Right lobe of liver (tissue), 4 donors: ENCODE results near the gene IZUMO4.

ENCODE experiments used
- POLR2A ChIP-seq: fragments of 450-650 bp; IDR thresholded peaks from one replicate; pipeline ENCODE4 v1.6.1; 2017; ENCODE audit warnings: antibody characterized with exemption, mild to moderate bottlenecking
- TF ChIP-seq, protein P1 (sequence below), 4 donors: fragments of 200-600 bp in 3 of 4; fragments of 450-650 bp in 1 of 4; IDR thresholded peaks; one replicate each; pipeline versions ENCODE4 v1.5.1 to v1.8.0; 2016 to 2022; ENCODE audit warnings: antibody characterized with exemption in 4 of 4, mild to moderate bottlenecking in 2 of 4
- donor health status: DM: no; HTN: no; CAD: no.
- donor health status: DM: no; HTN: no; CAD: no.
- donor health status: DM: no; HTN: yes; CAD: no.

DNA sequence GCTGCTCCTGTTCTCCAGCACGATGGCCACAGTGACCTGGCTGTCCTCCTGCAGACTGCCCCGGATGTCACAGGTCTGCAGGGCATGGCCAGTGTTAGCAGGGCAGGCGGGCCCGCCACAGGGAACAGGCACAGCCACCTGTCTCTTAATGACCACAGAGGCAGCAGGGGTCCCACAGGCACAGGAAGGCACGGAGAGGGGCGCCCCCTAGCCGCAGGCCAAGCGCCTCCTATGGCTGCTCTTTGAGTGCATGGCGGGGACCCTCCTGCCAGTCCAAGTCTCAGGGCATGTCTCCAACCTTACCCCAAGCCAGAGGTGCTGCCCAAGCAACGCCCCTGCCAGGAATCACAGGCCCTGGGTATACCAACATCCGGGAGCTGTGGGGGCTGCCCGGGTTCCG lies 14.1 kb downstream of the IZUMO4 start:
- no peak for TF ChIP-seq POLR2A
- TF ChIP-seq, protein P1, sequence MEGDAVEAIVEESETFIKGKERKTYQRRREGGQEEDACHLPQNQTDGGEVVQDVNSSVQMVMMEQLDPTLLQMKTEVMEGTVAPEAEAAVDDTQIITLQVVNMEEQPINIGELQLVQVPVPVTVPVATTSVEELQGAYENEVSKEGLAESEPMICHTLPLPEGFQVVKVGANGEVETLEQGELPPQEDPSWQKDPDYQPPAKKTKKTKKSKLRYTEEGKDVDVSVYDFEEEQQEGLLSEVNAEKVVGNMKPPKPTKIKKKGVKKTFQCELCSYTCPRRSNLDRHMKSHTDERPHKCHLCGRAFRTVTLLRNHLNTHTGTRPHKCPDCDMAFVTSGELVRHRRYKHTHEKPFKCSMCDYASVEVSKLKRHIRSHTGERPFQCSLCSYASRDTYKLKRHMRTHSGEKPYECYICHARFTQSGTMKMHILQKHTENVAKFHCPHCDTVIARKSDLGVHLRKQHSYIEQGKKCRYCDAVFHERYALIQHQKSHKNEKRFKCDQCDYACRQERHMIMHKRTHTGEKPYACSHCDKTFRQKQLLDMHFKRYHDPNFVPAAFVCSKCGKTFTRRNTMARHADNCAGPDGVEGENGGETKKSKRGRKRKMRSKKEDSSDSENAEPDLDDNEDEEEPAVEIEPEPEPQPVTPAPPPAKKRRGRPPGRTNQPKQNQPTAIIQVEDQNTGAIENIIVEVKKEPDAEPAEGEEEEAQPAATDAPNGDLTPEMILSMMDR (IDR thresholded peaks at IDR 0.05): no peak
